Left colon (tissue), 2 donors: ENCODE results near the gene HBZ. TPM values are rescaled to one million over a fixed set of nuclear protein-coding genes. Genes with fewer than 3 reads are reported as not detected.
"Not testable (repeated sequence)": the region's sequence is repeated elsewhere in the genome, so short reads cannot be mapped to it uniquely, and the experiment has no call there.

Source experiments
- ATAC-seq: fragments of 200-7000 bp; cut with Tn5 transposase; one replicate; pipeline ENCODE4 v1.9.1; 2020; ENCODE audit warnings: mild to moderate bottlenecking, moderate library complexity
- DNase-seq, 2 donors: peaks; one replicate each; pipeline ENCODE4 v3.0.0-alpha.2; 2020
- intact Hi-C, 2 donors: fragments of 100-400 bp; cut with DNase I in 1 of 2; cut with micrococcal nuclease in 1 of 2; formaldehyde crosslinking; loops; one replicate each; pipeline versions ENCODE4 v1.11.2 to v1.14.0; 2022; cut with DNase I, micrococcal nuclease
- total RNA-seq, 2 donors: library from RNA; stranded (reverse); fragmentation: NEBNext Ultra II Directional; extraction: Animal tissue kit (Norgen Biotek cat#: 25700); gene quantifications; one replicate each; pipeline ENCODE4 v1.2.1, GENCODE V29; 2021
- donor health status: DM: no; HTN: no; CAD: no.
- donor health status: DM: yes; HTN: yes; CAD: no.

The HBZ gene
- total RNA-seq, 2 donors from 2014 or later, result not detected

GRCh38 chr16:175011-175949 lies 22.8 kb downstream of the HBZ start:
- intact Hi-C loops, result no loop called here
- DNase-seq (no peak), ATAC-seq (no peak)

GRCh38 chr16:176006-176405 lies 23.6 kb downstream of the HBZ start:
- intact Hi-C loops, DNase-seq: not testable (repeated sequence)
- ATAC-seq, result peak; percentile 2

GRCh38 chr16:176477-177382 lies 24.3 kb downstream of the HBZ start, which contains the start of gene HBA1:
HBA1 (plus strand) TSS chr16:176680; CDS start chr16:176717, 37 bp downstream.
- ATAC-seq, result peak; percentile 50
- DNase-seq, intact Hi-C loops: not testable (repeated sequence)

- ATAC-seq (no peak), DNase-seq (no peak)
- intact Hi-C loops, result no loop called here
Measured at GRCh38 chr16:177394-177822, 25.0 kb downstream of the HBZ start.

- DNase-seq (no peak), ATAC-seq (no peak)
- intact Hi-C loops, result no loop called here
Measured at GRCh38 chr16:177981-178667, 25.7 kb downstream of the HBZ start.

GRCh38 chr16:178668-179015 lies 26.2 kb downstream of the HBZ start:
- intact Hi-C loops, result no loop called here
- no peak for DNase-seq
- no peak for ATAC-seq

- no peak for ATAC-seq
- intact Hi-C loops, result loop anchor here in 1 of 2 donors (5.0 kb wide), 1 partner anchor 72 kb away; no protein-coding TSS in a partner anchor
- no peak for DNase-seq
Measured at GRCh38 chr16:179211-180092, 27.0 kb downstream of the HBZ start.

- no peak for DNase-seq
- ATAC-seq, result peak; percentile 23
- intact Hi-C loops, result loop anchor here in 1 of 2 donors (5.0 kb wide), 1 partner anchor 73 kb away; no protein-coding TSS in a partner anchor
Measured at GRCh38 chr16:180101-180675, 27.7 kb downstream of the HBZ start, which contains the start of gene HBQ1. HBQ1 (plus strand) TSS chr16:180459; CDS start chr16:180487, 28 bp downstream.

GRCh38 chr16:180681-181564 lies 28.5 kb downstream of the HBZ start:
- DNase-seq (peak in 1 of 2 donors; percentile 82), ATAC-seq (peak; percentile 80)
- intact Hi-C loops, result loop anchor here in 1 of 2 donors (5.0 kb wide), 1 partner anchor 74 kb away; no protein-coding TSS in a partner anchor

GRCh38 chr16:181565-182021 lies 29.1 kb downstream of the HBZ start:
- ATAC-seq, result peak; percentile 5
- intact Hi-C loops, result loop anchor here in 1 of 2 donors (5.0 kb wide), 1 partner anchor 74 kb away; no protein-coding TSS in a partner anchor
- DNase-seq, result peak in 1 of 2 donors; percentile 48

- intact Hi-C loops, result loop anchor here in 1 of 2 donors (5.0 kb wide), 1 partner anchor 76 kb away; no protein-coding TSS in a partner anchor
- DNase-seq, result no peak
- ATAC-seq, result no peak
Measured at GRCh38 chr16:183005-183404, 30.6 kb downstream of the HBZ start.

GRCh38 chr16:185213-185612 lies 32.8 kb downstream of the HBZ start:
- DNase-seq (no peak), ATAC-seq (no peak)
- intact Hi-C loops, result no loop called here

- DNase-seq (no peak), ATAC-seq (no peak)
- intact Hi-C loops, result no loop called here
Measured at GRCh38 chr16:185691-186090, 33.2 kb downstream of the HBZ start.

- intact Hi-C loops, result no loop called here
- DNase-seq (no peak), ATAC-seq (no peak)
Measured at GRCh38 chr16:187330-187729, 34.9 kb downstream of the HBZ start.

GRCh38 chr16:188674-189073 lies 36.2 kb downstream of the HBZ start:
- DNase-seq (no peak), ATAC-seq (peak; percentile 43)
- intact Hi-C loops, result no loop called here

GRCh38 chr16:189604-190186 lies 37.3 kb downstream of the HBZ start:
- no peak for DNase-seq
- ATAC-seq, result no peak
- intact Hi-C loops, result no loop called here
